Fibroblast of villous mesenchyme (primary cell): ENCODE measurements around the gene ZFPM1. TPM values are rescaled to one million over a fixed set of nuclear protein-coding genes. Genes with fewer than 3 reads are reported as not detected.

ENCODE experiments used
- DNase-seq: peaks from one replicate; pipeline ENCODE4 v3.0.0-alpha.2; 2010; ENCODE audit warnings: low read depth
- H3K4me3 ChIP-seq: 2 replicates; pipeline ENCODE4 v1.5.1; 2011; ENCODE audit warnings: low read depth, mild to moderate bottlenecking, low read length
- total RNA-seq: library from RNA; depleted of rRNA; stranded (reverse); fragments of >200 nt; gene quantifications from 2 replicates; pipeline ENCODE4 v1.2.3, GENCODE V29; 2012
- TF ChIP-seq, protein P1 (sequence below): IDR thresholded peaks from 2 replicates; pipeline ENCODE4 v1.5.1; 2012; ENCODE audit warnings: low read depth, mild to moderate bottlenecking, low read length; ENCODE audit not compliant: insufficient read depth

The ZFPM1 gene
- total RNA-seq, 1 donor: 2.6 TPM

DNA sequence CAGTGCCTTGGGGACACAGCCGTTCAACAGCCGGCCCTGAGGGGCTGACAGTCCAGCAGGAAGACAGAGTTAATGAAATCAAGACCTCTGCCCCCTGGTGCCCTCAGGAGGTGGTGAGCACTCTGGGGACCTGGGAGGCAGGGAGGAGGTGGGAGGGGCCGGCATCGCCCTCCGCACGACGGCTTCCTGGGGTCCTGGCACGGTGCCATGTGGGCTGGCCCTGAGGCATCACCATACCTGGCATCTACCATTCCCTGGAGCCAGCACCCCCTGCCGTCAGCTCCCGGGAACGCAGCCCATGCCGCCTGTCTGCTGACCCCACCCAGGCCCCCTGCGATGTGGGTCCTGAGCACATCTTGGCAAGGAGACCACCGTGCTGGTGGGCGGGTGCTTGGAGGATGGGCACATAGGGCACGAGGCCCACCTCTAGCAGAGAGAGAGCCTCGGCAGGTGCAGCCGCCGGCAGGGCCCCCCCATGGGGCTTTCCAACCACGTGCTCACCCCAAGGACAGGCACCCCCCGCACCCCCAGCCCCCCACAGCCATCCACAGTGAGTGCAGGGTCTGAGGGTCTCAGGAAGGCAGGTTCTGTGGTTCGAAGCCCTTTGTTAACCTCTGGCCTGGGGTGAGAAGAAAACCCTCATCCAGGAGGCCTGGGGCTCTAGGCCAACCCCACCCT is 52.5 kb downstream of the ZFPM1 start:
- no peak overlapping the region for H3K4me3 ChIP-seq
- DNase-seq: peak; percentile 7
- TF ChIP-seq, protein P1, sequence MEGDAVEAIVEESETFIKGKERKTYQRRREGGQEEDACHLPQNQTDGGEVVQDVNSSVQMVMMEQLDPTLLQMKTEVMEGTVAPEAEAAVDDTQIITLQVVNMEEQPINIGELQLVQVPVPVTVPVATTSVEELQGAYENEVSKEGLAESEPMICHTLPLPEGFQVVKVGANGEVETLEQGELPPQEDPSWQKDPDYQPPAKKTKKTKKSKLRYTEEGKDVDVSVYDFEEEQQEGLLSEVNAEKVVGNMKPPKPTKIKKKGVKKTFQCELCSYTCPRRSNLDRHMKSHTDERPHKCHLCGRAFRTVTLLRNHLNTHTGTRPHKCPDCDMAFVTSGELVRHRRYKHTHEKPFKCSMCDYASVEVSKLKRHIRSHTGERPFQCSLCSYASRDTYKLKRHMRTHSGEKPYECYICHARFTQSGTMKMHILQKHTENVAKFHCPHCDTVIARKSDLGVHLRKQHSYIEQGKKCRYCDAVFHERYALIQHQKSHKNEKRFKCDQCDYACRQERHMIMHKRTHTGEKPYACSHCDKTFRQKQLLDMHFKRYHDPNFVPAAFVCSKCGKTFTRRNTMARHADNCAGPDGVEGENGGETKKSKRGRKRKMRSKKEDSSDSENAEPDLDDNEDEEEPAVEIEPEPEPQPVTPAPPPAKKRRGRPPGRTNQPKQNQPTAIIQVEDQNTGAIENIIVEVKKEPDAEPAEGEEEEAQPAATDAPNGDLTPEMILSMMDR: peak; percentile 35

- TF ChIP-seq, protein P1: no peak
Measured at GRCh38 chr16:88506723-88507122, 53.6 kb downstream of the ZFPM1 start.

DNA sequence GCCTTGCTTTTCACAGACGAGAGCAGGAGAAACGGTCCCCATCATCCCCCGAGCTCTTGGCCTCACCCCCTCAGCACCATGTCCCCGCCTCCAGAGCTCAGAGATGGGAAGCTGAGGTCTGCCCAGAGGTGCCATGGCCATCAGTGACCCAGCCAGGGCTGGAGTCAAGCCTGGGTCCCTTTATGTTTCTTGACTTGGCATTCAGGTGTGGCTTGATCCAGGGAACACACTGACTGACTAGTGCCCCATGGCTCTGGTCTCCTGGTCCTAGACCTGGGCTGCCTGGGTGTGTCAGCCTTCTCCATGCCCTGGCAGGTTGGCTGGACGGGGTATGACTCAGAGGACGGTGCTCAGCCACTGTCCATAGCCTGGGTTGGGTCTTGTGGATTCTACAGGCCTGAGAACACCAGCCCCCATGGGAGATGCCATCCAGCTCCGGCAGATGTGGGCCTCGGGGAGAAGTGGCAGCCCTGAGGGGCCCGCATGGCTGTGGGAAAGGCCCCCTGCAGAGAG is 54.2 kb downstream of the ZFPM1 start:
- H3K4me3 ChIP-seq: no peak overlapping the region
- no peak for DNase-seq
- TF ChIP-seq, protein P1: no peak

More at GRCh38 chr16:88506723-88507122, 53.6 kb downstream of the ZFPM1 start:
- no peak overlapping the region for H3K4me3 ChIP-seq
- DNase-seq: no peak

DNA sequence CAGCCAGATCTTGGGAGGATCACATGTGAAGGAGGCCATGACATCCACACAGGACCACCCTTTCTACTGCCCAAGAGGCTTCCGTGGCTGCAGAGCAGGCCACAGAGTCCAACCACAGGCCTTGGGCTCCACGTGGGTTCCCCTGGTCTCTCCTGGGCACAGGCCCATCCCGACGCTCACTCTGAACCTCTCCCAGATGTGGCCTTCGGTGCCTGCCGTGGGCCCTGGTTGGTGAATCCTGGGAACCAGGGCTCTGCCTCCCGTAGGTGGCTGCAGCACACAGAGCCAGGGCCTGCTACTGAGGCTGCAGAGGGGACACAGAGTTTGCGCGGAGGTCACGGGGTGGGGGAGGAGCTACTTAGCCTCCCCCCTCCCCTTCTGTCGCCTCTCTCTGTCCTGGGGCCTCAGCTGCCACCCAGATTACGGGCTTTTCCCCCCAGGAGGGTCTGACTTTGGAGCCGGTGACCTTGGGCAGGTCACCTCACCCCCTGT is 55.3 kb downstream of the ZFPM1 start:
- no peak for DNase-seq
- TF ChIP-seq, protein P1: no peak
- no peak overlapping the region for H3K4me3 ChIP-seq

DNA sequence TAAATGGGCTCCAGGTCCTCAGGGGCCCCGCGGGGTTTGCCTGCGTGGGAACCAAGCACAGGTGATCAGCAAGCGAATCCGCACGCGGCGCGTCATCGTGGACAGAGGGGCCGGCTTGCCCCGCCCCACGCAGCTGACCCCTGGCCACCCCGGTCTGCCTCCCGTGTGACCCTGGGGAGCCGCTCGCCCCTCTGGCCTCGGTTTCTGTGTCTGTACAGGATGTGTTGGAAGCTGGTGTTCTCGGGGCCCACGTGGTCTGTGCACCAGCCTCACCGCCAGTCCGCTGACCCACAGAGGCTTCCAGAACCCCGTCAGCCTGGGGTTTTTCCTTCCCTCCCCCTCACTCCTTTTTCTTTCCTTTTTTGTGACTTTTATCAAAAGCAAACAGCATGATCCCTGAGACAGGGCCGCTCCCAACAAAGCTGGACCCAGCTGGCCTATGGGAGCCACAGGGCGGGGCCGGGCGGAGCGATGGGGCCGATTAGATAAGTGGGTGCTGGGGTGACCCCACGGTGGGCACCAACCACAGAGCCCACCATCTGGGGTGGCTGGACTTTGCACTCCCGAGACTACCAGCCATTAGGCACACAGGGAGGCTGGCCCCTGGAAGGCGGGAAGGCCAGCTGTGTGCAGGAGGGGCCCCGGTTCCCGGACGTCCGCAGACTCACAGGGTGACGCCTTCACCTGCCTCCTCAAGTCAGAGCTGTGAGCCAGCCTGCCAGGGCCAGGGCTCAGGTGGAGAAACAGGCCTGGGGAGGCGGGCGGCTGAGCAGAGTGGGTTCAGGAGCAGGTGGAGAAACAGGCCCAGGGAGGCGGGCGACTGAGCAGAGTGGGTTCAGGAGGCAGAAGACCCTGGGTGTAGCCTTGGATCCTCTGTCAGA is 56.0 kb downstream of the ZFPM1 start:
- no peak for DNase-seq
- no peak overlapping the region for H3K4me3 ChIP-seq
- TF ChIP-seq, protein P1: no peak

- TF ChIP-seq, protein P1: no peak
- no peak overlapping the region for H3K4me3 ChIP-seq
- DNase-seq: no peak
Measured at GRCh38 chr16:88509749-88510069, 56.6 kb downstream of the ZFPM1 start.
